ENCODE data around the gene VWA5B1.
A peak's percentile ranks its signal among the peaks of the same experiment; 100 is the strongest.

Gene VWA5B1

DNA sequence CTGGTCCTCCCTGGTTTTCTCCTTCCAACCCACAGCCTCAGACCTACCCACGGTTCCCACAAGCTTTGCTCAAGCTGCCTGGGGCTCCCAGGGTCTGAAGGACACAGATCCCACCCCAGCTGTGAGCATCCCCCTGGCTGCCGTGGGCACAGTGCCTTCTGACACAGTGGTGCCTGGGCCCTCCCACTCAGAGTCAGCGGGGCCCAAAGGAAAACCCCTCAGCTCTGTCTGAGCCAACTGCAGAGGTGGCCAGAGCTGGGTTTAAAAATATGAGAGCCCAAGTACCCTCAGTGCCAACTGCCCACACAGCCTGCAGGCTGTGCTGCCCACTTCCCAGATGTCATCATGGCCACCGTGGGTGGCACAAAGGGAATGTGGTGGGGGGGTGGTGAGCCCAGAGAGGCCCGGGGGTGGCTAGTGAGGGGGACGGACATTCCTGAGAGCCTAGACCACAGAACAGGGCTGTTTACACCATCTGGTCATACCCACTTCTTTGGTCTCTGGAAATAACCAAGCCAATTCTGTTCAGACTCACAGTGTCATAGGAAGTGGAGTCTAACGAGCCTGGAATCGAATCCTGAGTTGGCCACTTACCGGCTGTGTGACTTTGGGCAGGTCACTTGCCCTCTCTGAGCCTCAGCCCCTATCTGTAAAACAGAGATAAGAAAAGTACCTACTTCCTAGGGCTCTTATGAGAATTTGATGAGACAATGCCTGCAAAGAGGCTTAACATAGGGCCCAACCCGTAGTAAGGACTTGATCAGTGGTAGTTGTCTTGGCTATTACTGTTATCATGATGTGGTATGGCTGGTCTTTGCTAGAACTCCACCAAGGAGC is 109.9 kb downstream of the VWA5B1 start:
- Histone ChIP-seq H3K4me1 (ENCODE audit: control insufficient read depth, insufficient read depth, low read length) (peaks cover 15% of the 10 kb centered on the region), H3K9me3 (replicated peaks; ENCODE audit: low read length) (peaks cover under 1% of the 10 kb centered on the region), H3K9ac (ENCODE audit: low read depth, low read length) (no peak overlapping the region), H3K36me3 (ENCODE audit: insufficient read depth, low read length) (no peaks in the 10 kb centered on the region), H3K4me3 (ENCODE audit: low read length) (no peak overlapping the region), H3K4me2 (ENCODE audit: low read length) (peak overlapping the region; percentile 57), H3K27me3 (ENCODE audit: control insufficient read depth, insufficient read depth, low read length) (peaks cover 64% of the 10 kb centered on the region)

DNA sequence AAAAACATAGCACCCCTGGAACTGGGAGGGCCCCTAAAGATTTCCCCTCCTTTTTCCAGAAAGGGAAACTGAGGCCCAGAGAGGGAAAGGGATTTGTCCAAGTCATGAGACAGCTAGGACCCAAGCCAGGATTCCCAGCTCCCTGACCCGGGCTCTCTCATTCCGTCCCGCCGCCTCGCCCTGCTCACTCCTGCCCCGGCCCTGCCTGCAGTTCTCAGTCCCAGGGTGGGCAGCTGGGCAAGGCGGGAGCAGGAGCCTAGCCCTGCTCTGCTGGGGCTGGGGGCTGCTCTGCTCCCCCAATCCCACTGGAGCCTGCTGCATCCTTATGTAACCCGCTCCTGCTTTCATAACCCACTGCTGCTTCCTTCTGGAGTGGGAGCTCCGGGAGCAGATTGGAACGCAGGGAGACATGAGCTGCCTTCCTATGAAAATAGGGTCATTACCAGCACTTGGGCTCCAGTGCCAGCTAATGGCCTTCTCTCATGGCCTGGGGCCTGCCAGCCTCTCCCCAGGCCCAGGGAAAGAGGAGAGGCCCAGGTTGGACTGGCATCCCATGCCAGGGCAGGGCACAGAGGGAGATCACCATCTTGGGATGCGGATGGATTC is 110.8 kb downstream of the VWA5B1 start:
- no peak overlapping the region for H3K9ac ChIP-seq (ENCODE audit: low read depth, low read length)
- no peak overlapping the region for H3K4me3 ChIP-seq (ENCODE audit: low read length)
- H3K9me3 ChIP-seq (replicated peaks; ENCODE audit: low read length), result no peaks in the 10 kb centered on the region
- no peaks in the 10 kb centered on the region for H3K36me3 ChIP-seq (ENCODE audit: insufficient read depth, low read length)
- peaks cover 68% of the 10 kb centered on the region for H3K27me3 ChIP-seq (ENCODE audit: control insufficient read depth, insufficient read depth, low read length)
- no peak overlapping the region for H3K4me2 ChIP-seq (ENCODE audit: low read length)
- H3K4me1 ChIP-seq (ENCODE audit: control insufficient read depth, insufficient read depth, low read length), result peaks cover 23% of the 10 kb centered on the region

DNA sequence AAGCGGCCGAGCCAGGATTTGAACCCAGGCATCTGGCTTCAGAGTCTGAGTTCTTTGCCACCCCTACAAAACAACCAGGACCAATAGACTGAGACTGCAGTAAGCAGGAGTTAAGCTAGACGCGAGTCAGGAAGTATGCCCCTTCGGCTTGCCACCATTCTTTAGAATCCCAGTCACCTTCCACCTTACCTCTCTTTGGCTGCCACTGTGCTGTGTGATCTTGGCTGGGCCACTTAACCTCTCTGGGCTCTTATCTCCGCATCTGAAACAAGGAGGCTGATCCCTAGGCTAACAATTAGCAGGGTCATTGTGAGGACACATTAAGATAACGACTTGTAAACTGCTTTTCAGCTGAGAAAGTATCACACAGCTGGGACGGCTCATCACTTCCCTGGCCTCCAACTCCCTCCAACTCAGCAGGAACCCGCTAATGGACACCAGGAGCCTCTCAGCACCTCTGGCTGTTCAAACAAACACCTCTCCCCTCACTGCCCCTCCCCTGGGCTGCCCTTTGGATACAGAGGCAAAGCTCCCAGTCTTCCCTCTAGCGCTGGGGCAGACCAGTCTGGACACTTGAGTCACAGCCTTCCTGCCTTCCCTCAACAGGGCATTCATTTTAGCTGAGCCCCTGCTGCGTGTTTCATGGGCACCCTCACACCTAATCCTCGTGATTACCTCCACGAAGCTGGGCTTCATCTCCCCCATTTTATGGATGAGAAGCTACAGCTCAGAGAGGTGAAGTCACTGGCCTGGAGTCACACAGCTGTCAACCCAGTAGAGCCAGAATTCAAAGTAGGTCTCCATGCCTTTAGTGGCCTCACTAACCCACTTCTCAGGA is 112.1 kb downstream of the VWA5B1 start:
- Histone ChIP-seq H3K4me3 (ENCODE audit: low read length) (no peak overlapping the region), H3K36me3 (ENCODE audit: insufficient read depth, low read length) (no peaks in the 10 kb centered on the region), H3K4me1 (ENCODE audit: control insufficient read depth, insufficient read depth, low read length) (peaks cover 26% of the 10 kb centered on the region), H3K9me3 (replicated peaks; ENCODE audit: low read length) (no peaks in the 10 kb centered on the region), H3K4me2 (ENCODE audit: low read length) (no peak overlapping the region), H3K9ac (ENCODE audit: low read depth, low read length) (no peak overlapping the region), H3K27me3 (ENCODE audit: control insufficient read depth, insufficient read depth, low read length) (peaks cover 66% of the 10 kb centered on the region)

DNA sequence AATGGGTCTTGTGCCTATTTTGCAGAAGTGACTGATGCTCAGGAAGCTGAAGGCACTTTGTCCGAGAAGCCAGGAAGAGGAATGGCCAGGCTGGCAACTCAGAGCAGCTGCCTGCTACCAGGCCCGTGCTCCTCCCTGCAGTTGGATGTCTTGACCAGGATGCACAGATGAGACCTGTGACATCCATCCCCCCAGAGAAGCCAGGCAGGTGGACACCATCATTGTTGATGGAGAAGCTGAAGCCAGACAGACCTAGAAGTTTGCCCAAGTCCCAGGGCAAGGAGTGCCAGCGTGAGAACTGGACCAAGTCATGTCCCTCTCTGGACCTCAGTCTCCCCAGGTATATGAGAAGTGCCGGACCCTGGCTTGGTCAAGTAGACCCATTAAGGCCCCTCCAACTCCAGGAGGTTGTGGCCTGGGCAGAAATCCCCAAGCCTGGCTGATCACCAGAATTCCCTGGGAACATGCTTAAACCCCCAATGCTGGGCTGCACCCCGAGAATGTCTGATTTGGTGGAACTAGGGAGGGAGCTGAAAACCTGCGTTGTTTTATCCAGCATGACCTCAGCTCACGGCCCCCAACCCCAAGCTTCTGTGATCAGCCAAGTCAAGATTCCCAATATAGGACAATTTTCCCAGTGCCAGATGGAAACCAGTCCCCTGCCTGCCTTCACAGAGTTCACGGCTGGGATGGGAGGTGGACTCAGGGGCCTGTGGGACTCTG is 112.9 kb downstream of the VWA5B1 start:
- H3K36me3 ChIP-seq (ENCODE audit: insufficient read depth, low read length), result no peaks in the 10 kb centered on the region
- H3K4me3 ChIP-seq (ENCODE audit: low read length), result no peak overlapping the region
- H3K9me3 ChIP-seq (replicated peaks; ENCODE audit: low read length), result no peaks in the 10 kb centered on the region
- no peak overlapping the region for H3K9ac ChIP-seq (ENCODE audit: low read depth, low read length)
- peaks cover 59% of the 10 kb centered on the region for H3K27me3 ChIP-seq (ENCODE audit: control insufficient read depth, insufficient read depth, low read length)
- peaks cover 26% of the 10 kb centered on the region for H3K4me1 ChIP-seq (ENCODE audit: control insufficient read depth, insufficient read depth, low read length)
- no peak overlapping the region for H3K4me2 ChIP-seq (ENCODE audit: low read length)

DNA sequence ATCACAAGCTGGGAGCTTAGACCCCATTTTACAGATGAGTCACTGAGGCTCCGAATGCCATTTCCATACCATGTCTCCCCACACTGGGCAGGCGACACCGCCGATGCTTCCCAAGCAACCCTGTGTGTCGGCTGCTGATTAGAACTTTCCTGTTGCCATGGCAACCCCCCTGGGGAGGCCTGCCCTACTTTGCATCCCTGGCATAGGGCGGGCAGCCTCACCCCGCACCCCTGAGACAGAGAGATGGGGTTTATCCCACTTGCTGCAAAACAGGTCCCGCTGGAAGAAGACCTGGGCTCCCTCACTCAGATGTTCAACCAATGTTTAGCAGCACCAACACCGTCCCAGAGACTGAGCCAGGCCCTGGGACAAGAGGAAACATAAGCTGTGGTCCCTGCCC is 113.8 kb downstream of the VWA5B1 start:
- Histone ChIP-seq H3K4me1 (ENCODE audit: control insufficient read depth, insufficient read depth, low read length) (peaks cover 26% of the 10 kb centered on the region), H3K36me3 (ENCODE audit: insufficient read depth, low read length) (no peaks in the 10 kb centered on the region), H3K4me2 (ENCODE audit: low read length) (no peak overlapping the region), H3K9me3 (replicated peaks; ENCODE audit: low read length) (no peaks in the 10 kb centered on the region), H3K9ac (ENCODE audit: low read depth, low read length) (no peak overlapping the region), H3K27me3 (ENCODE audit: control insufficient read depth, insufficient read depth, low read length) (peaks cover 50% of the 10 kb centered on the region), H3K4me3 (ENCODE audit: low read length) (no peak overlapping the region)
